Ovary (tissue), 9 donors: ENCODE measurements around the gene SPPL3. TPM values are rescaled to one million over a fixed set of nuclear protein-coding genes. Genes with fewer than 3 reads are reported as not detected.

Source experiments
- DNase-seq, 5 donors: peaks; one replicate each; pipeline ENCODE4 v3.0.0-alpha.2; 2019 to 2020
- H3K27ac ChIP-seq, 2 donors: fragments of 200-600 bp; one replicate each; pipeline versions ENCODE4 v1.5.1 to v1.8.0; 2019 to 2022
- H3K27me3 ChIP-seq: fragments of 200-600 bp; one replicate; pipeline ENCODE4 v1.8.0; 2022
- H3K36me3 ChIP-seq: fragments of 200-600 bp; sonication (generic); one replicate; pipeline ENCODE4 v1.5.1; 2019
- H3K4me1 ChIP-seq: one replicate; pipeline ENCODE4 v1.8.1; 2013; ENCODE audit warnings: mild to moderate bottlenecking, moderate library complexity; ENCODE audit not compliant: insufficient read depth
- H3K4me3 ChIP-seq: fragments of 200-600 bp; sonication (generic); one replicate; pipeline ENCODE4 v1.5.1; 2017
- H3K9me3 ChIP-seq, 2 donors: fragments of 200-600 bp in 1 of 2; sonication (generic) in 1 of 2; one replicate each; pipeline versions ENCODE4 v1.5.1 to v1.8.1; 2013 to 2019; ENCODE audit warnings: mild to moderate bottlenecking in 1 of 2, moderate library complexity in 1 of 2
- EP300 ChIP-seq: sonication (generic); formaldehyde crosslinking; IDR thresholded peaks from one replicate; pipeline ENCODE4 v1.6.1; 2017; ENCODE audit warnings: antibody characterized with exemption
- POLR2A ChIP-seq: fragments of 450-650 bp; IDR thresholded peaks from one replicate; pipeline ENCODE4 v1.6.1; 2017; ENCODE audit warnings: antibody characterized with exemption, mild to moderate bottlenecking, moderate library complexity
- WGBS, 3 donors: extraction: QIAGEN DNeasy Blood & Tissue Kit in 1 of 3; methylation state at CpG; one replicate each; pipeline versions ENCODE4 v1.1.5 to v1.1.7; 2013 to 2017; 5-methylcytosine and 5-hydroxymethylcytosine counted together
- intact Hi-C, 4 donors: fragments of 100-400 bp; cut with DNase I; formaldehyde crosslinking; loops; one replicate each; pipeline versions ENCODE4 v1.11.0 to v1.15.1; 2022 to 2023
- polyA plus RNA-seq, 2 donors: library from polyadenylated mRNA; stranded (reverse); fragments of 200-250 nt in 1 of 2; fragments of 350-450 nt in 1 of 2; fragmentation: Illumina TruSeq in 1 of 2; extraction: RNeasy Lipid Tissue Mini Kit (QIAGEN cat#74804) in 1 of 2; gene quantifications; one replicate each; pipeline ENCODE4 v1.2.3, GENCODE V29; 2013 to 2014
- total RNA-seq, 7 donors: library from RNA; depleted of rRNA in 2 of 7; stranded (reverse); fragments of >200 nt in 2 of 7; fragmentation: NEBNext Ultra II Directional in 3 of 7; extraction: Animal tissue kit (Norgen Biotek cat#: 25700) in 3 of 7; gene quantifications; one replicate each; pipeline versions ENCODE4 v1.1.0 to v1.2.4, GENCODE V29; 2016 to 2023
- TF ChIP-seq, protein P1 (sequence below), 3 donors: fragments of 450-650 bp in 2 of 3; fragments of 200-600 bp in 1 of 3; IDR thresholded peaks; one replicate each; pipeline versions ENCODE4 v1.5.1 to v1.8.0; 2016 to 2022; ENCODE audit warnings: antibody characterized with exemption in 3 of 3, mild to moderate bottlenecking in 1 of 3
- donor health status: DM: no; HTN: no; CAD: no; lungs with moderate emphysema.
- donor health status: DM: no; HTN: no; CAD: no.
- donor health status: Bipolar disorder and iron deficiency.
- donor health status: DM: yes; HTN: yes; CAD: no.
- donor health status: DM: no; HTN: no; CAD: no.
- donor health status: DM: yes; HTN: yes; CAD: no.

The SPPL3 gene
- total and polyA plus RNA-seq, 9 donors: 24.2 to 87.4 (median 51.9) TPM

DNA sequence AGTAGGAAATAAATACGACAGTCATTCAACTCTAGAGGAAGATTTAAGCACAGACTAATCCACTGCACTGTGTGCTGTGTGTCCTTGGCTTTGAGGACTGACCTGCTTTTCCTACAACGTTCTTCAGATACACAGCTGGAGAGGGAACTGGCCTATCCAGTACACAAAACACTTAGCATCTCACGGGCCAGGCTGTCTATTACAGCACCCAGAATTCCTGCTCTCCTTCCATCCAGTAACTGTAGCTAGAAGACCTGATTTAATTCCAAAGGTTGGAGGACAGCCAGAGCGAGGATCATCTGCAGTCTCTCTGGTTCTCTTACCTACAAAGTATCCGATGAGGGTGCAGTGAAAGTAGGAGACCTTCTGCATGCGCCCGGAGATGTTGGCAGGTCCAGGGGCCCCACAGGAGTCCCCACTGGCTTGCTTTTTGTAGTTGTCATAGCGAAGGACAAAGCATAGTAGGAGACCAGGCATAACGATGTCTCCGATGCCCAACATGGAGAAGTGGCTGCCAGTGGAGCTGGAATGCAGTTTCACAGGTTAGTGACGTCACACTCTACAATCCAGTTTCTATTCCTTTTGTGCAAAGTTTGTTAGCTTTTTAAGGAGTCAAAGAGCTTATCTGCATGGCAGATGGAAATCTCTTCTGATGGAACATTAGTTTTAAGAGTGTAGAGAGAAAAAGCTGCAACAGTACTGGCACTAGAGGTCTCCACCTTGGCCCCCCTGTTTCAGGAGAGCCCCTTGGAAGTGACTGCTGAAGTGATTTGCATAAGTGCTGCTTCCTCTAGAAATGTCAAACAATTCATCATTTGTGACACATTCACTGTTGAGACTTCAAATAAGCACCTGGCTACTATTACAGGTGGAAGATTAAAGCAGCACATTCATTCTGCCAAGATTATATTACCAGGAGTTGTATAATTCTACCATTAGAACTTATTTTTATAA, 136.8 kb downstream of the SPPL3 start:
- H3K9me3 ChIP-seq: no peaks in the 10 kb centered on the region
- WGBS, 3 donors: 81 to 88% (median 82%) methylated on average over 11 of the region's 11 CpGs
- intact Hi-C loops: no loop called here
- no peaks in the 10 kb centered on the region for H3K27me3 ChIP-seq
- no peak overlapping the region for H3K4me3 ChIP-seq
- no peaks in the 10 kb centered on the region for H3K4me1 ChIP-seq
- TF ChIP-seq, protein P1, sequence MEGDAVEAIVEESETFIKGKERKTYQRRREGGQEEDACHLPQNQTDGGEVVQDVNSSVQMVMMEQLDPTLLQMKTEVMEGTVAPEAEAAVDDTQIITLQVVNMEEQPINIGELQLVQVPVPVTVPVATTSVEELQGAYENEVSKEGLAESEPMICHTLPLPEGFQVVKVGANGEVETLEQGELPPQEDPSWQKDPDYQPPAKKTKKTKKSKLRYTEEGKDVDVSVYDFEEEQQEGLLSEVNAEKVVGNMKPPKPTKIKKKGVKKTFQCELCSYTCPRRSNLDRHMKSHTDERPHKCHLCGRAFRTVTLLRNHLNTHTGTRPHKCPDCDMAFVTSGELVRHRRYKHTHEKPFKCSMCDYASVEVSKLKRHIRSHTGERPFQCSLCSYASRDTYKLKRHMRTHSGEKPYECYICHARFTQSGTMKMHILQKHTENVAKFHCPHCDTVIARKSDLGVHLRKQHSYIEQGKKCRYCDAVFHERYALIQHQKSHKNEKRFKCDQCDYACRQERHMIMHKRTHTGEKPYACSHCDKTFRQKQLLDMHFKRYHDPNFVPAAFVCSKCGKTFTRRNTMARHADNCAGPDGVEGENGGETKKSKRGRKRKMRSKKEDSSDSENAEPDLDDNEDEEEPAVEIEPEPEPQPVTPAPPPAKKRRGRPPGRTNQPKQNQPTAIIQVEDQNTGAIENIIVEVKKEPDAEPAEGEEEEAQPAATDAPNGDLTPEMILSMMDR (IDR thresholded peaks at IDR 0.05): no peak
- TF ChIP-seq EP300: no peak
- no peak for TF ChIP-seq POLR2A
- H3K27ac ChIP-seq: no peak overlapping the region
- DNase-seq: no peak
- no peaks in the 10 kb centered on the region for H3K36me3 ChIP-seq

DNA sequence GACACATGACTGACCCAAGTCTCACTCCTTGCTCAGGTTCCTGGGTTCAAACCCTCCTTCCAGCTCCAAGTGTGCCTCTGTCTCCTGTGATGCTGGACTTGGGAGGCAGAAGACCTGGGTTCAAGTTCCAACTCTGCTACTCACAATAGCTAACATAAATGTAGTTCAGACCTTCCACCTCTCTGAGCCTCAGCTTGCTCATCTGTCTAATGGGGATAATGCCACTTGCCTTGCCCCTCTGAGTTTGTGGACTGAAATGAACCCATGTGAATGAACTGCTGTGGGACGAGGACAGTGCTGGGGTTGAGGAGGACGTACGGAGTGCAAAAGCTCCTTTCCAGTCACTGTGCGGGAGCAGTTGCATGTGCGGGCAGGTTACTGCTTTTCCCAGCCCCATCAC, 137.6 kb downstream of the SPPL3 start:
- H3K27ac ChIP-seq: no peak overlapping the region
- intact Hi-C loops: no loop called here
- H3K36me3 ChIP-seq: no peaks in the 10 kb centered on the region

DNA sequence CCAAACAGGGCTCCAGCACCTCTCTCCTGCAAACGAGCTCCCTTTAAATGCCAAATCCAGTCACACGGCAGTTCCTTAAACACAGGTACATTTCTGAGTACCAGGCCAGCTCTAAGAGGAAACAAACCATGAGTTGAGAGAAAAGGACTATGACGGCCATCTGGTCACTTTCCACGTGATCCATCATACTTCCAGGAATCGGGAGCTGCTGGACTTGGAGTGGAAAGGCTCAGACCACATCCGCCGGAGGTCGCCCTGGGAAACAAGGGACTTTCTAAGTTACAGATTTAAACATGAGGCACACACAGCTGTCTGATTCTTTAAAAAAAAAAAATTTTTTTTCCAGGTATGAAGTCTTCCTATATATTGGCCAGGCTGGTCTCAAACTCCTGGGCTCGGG, 139.3 kb downstream of the SPPL3 start:
- Histone ChIP-seq H3K36me3 (no peaks in the 10 kb centered on the region), H3K4me1 (peaks cover 2% of the 10 kb centered on the region), H3K27ac (no peak overlapping the region), H3K4me3 (no peak overlapping the region), H3K27me3 (no peaks in the 10 kb centered on the region), H3K9me3 (no peaks in the 10 kb centered on the region)
- 74 to 88% (median 75%) methylated on average over 9 of the region's 9 CpGs for WGBS, 3 donors
- TF ChIP-seq, protein P1 (IDR thresholded peaks at IDR 0.05): no peak
- no peak for TF ChIP-seq EP300
- intact Hi-C loops: no loop called here
- no peak for DNase-seq

More for the DNA sequence above, 137.6 kb downstream of the SPPL3 start:
- no peak for DNase-seq
- 76 to 91% (median 79%) methylated on average over 5 of the region's 5 CpGs for WGBS, 3 donors
- TF ChIP-seq, protein P1 (IDR thresholded peaks at IDR 0.05): no peak
- no peaks in the 10 kb centered on the region for H3K4me1 ChIP-seq
- no peak overlapping the region for H3K4me3 ChIP-seq
- no peaks in the 10 kb centered on the region for H3K27me3 ChIP-seq
- H3K9me3 ChIP-seq: no peaks in the 10 kb centered on the region

DNA sequence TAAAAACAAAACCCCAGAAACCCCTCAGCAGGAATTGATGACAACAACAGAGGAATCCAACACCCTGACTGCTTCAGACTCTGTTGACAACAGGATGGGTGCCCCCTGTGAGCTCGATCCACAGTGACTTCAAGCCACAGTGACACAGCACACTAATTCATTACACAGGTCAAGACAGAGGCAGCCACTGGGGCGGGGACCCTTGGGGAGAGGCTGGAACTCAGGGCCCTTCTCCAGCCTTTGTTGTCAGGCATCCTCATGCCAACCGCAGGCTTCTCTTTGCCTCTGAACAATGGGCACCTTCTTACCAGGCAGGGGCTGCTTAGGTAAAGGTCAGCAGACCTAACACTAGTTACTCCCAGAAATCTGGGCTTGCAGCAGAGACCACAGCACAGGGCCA, 140.9 kb downstream of the SPPL3 start:
- no peak for TF ChIP-seq POLR2A
- TF ChIP-seq EP300: no peak
- TF ChIP-seq, protein P1 (IDR thresholded peaks at IDR 0.05): no peak
- Histone ChIP-seq H3K4me3 (no peak overlapping the region), H3K9me3 (no peaks in the 10 kb centered on the region), H3K27ac (no peak overlapping the region), H3K4me1 (peaks cover 2% of the 10 kb centered on the region), H3K36me3 (no peaks in the 10 kb centered on the region), H3K27me3 (no peaks in the 10 kb centered on the region)
- no peak for DNase-seq
- 78 to 95% (median 93%) methylated on average over 3 of the region's 3 CpGs for WGBS, 3 donors
- intact Hi-C loops: no loop called here
